ENCODE data around the gene SCYL1. TPM values are rescaled to one million over a fixed set of nuclear protein-coding genes. Genes with fewer than 3 reads are reported as not detected.

The SCYL1 gene
- total RNA-seq, 1 experiment from 2014 or later, result 54.7 TPM

DNA sequence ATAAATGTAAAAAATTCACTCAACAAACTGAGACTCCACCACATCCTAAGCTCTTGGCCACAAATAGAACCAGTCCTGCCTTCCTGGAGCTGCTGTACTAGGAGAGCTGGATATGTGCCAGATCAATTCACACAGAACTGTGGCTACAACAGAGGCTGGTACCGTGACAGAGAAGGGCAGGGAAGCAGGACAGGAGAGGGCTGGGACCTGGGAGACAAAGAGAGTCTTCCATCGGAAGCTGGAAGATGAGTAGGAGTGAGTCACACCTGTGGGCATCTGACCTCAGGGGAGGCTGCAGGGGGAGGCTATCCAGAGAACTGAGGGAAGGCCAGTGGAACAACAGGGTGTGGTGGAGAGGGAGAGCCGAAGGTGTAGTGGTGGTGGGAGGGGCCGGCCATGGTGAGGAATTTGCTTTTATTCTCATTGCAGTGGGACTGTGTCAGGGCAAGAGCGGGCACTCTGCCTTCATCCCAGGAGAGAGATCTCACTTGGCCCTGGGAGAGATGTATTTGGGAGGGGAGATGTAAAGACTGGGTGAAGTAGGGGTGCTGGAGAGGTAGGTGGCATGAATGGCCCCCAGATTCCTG, 35.2 kb downstream of the SCYL1 start:
- Histone ChIP-seq H3K9me3 (ENCODE audit: control insufficient read depth, low read depth, low read length) (no peaks in the 10 kb centered on the region), H3K23ac (ENCODE audit: insufficient read length, low read depth, low read length) (no peak overlapping the region), H3K9ac (ENCODE audit: extremely low read depth, insufficient read length, low read length) (no peak overlapping the region), H4K91ac (ENCODE audit: insufficient read length, low read depth, low read length) (no peak overlapping the region), H3K4me1 (ENCODE audit: insufficient read depth, low read length) (peaks cover 5% of the 10 kb centered on the region; the same call in 1 of the 2 replicates), H2BK15ac (ENCODE audit: low read depth, low read length) (no peak overlapping the region), H2AK5ac (ENCODE audit: insufficient read length, low read length) (no peak overlapping the region), H3K79me2 (ENCODE audit: insufficient read depth, low read length) (no peaks in the 10 kb centered on the region), H2AFZ (ENCODE audit: low read length) (no peak overlapping the region), H3K23me2 (ENCODE audit: insufficient read length, low read depth, low read length, poor library complexity, severe bottlenecking) (no peaks in the 10 kb centered on the region), H2BK12ac (ENCODE audit: insufficient read length, low read depth, low read length) (no peak overlapping the region), H3K27me3 (ENCODE audit: insufficient read depth, low read length) (no peaks in the 10 kb centered on the region; the same call in 1 of the 2 replicates), H2BK5ac (ENCODE audit: insufficient read length, low read length) (no peak overlapping the region), H2BK20ac (ENCODE audit: low read depth, low read length, poor library complexity, severe bottlenecking) (no peak overlapping the region), H3K27ac (ENCODE audit: insufficient read length, low read depth, low read length) (no peak overlapping the region), H2BK120ac (ENCODE audit: low read depth, low read length, poor library complexity, severe bottlenecking) (no peak overlapping the region), H3K79me1 (ENCODE audit: insufficient read depth, low read depth, low read length, poor library complexity, severe bottlenecking) (no peaks in the 10 kb centered on the region), H3K4ac (ENCODE audit: low read depth, low read length) (no peak overlapping the region), H4K20me1 (ENCODE audit: control insufficient read depth, insufficient read depth, insufficient read length) (no peaks in the 10 kb centered on the region), H3T11ph (ENCODE audit: low read length) (no peak overlapping the region), H3K14ac (ENCODE audit: insufficient read depth, low read length) (no peak overlapping the region), H3K56ac (ENCODE audit: insufficient read length, low read depth, low read length) (no peak overlapping the region), H4K8ac (replicated peaks; ENCODE audit: insufficient read length, low read depth, low read length) (no peak overlapping the region), H3K4me2 (ENCODE audit: insufficient read depth, insufficient read length, low read length) (peak overlapping the region; percentile 9), H3K18ac (ENCODE audit: insufficient read length, low read depth, low read length) (no peak overlapping the region), H4K5ac (ENCODE audit: insufficient read length, low read depth, low read length) (no peak overlapping the region)
- Mint-ChIP-seq H3K9me3 (no peaks in the 10 kb centered on the region), H3K27ac (peak overlapping the region in 1 of 3 experiments; percentile 71; a peak in 2 of 7 replicates), H3K4me1 (peaks cover 38 to 54% of the 10 kb centered on the region in 2 experiments), H3K36me3 (ENCODE audit: insufficient read depth in 1 of 3, low read depth in 3 of 3) (no peaks in the 10 kb centered on the region), H3K4me3 (peak overlapping the region in 1 of 2 experiments; percentile 65; a peak in 4 of 5 replicates), H3K27me3 (ENCODE audit: low read depth) (peaks cover 40% of the 10 kb centered on the region)
- no CpG with 5 or more reads among the region's 5 CpGs for WGBS (ENCODE audit: extremely low coverage, insufficient read length, low lambda C conversion rate)
- peak; percentile 63 for DNase-seq
- TF ChIP-seq, protein P1, sequence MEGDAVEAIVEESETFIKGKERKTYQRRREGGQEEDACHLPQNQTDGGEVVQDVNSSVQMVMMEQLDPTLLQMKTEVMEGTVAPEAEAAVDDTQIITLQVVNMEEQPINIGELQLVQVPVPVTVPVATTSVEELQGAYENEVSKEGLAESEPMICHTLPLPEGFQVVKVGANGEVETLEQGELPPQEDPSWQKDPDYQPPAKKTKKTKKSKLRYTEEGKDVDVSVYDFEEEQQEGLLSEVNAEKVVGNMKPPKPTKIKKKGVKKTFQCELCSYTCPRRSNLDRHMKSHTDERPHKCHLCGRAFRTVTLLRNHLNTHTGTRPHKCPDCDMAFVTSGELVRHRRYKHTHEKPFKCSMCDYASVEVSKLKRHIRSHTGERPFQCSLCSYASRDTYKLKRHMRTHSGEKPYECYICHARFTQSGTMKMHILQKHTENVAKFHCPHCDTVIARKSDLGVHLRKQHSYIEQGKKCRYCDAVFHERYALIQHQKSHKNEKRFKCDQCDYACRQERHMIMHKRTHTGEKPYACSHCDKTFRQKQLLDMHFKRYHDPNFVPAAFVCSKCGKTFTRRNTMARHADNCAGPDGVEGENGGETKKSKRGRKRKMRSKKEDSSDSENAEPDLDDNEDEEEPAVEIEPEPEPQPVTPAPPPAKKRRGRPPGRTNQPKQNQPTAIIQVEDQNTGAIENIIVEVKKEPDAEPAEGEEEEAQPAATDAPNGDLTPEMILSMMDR (conservative IDR thresholded peaks at IDR 0.05), result no peak
